Endothelial cell of umbilical vein (primary cell): Measurements from ENCODE around the gene SURF1. TPM values are rescaled to one million over a fixed set of nuclear protein-coding genes. Genes with fewer than 3 reads are reported as not detected.

Experiments
- BruUV-seq: library from RNA; stranded (reverse); fragments of 400-500 nt; replicated peaks from 2 replicates; lab custom pipeline; 2021; lab: Mats Ljungman, UMichigan
- CTCF ChIA-PET: fragments of 300-600, 350-600 bp; sonication (Branson Sonifier 250); formaldehyde crosslinking; loops from one replicate; lab custom pipeline; 2021; ENCODE audit warnings: antibody characterized with exemption, inconsistent platforms; lab: Charles Lee
- POLR2A ChIA-PET: fragments of 300-600, 350-600 bp; sonication (Branson Sonifier 250); formaldehyde crosslinking; loops from one replicate; lab custom pipeline; 2021; ENCODE audit warnings: antibody characterized with exemption, inconsistent platforms; lab: Charles Lee
- DNase-seq: peaks from one replicate; pipeline ENCODE4 v3.0.0-alpha.2; 2011; ENCODE audit warnings: low read depth, low spot score
- FAIRE-seq: peaks from 2 replicates; lab custom pipeline; 2011; peaks lifted over from hg19 to GRCh38; lab: Jason Lieb, UNC
- H2AFZ ChIP-seq: 2 replicates; pipeline ENCODE4 v1.6.0; 2012; ENCODE audit warnings: low read depth, low read length, control low read depth, inconsistent platforms
- H3K27ac ChIP-seq: 2 replicates; pipeline ENCODE4 v1.5.1; 2011; ENCODE audit warnings: low read depth, mild to moderate bottlenecking, control low read depth, low read length, moderate library complexity; ENCODE audit not compliant: insufficient read depth
- H3K27me3 ChIP-seq, 2 experiments: 2 replicates each; pipeline versions ENCODE4 v1.6.0 to v1.6.1; 2011; ENCODE audit warnings: low read length in 2 of 2, mixed read lengths in 1 of 2; ENCODE audit not compliant: control insufficient read depth in 2 of 2, insufficient read depth in 2 of 2
- H3K36me3 ChIP-seq, 2 experiments: 2 replicates in 1 of 2; 3 replicates in 1 of 2; pipeline ENCODE4 v1.5.1; 2011; ENCODE audit warnings: low read length in 2 of 2, mild to moderate bottlenecking in 1 of 2, moderate library complexity in 1 of 2; ENCODE audit not compliant: control insufficient read depth in 2 of 2, insufficient read depth in 2 of 2; ENCODE audit errors: extremely low read depth in 1 of 2
- H3K4me1 ChIP-seq: 3 replicates; pipeline ENCODE4 v1.5.1; 2011; ENCODE audit warnings: mild to moderate bottlenecking, low read length; ENCODE audit not compliant: control insufficient read depth, insufficient read depth; ENCODE audit errors: extremely low read depth
- H3K4me2 ChIP-seq: 2 replicates; pipeline ENCODE4 v1.6.1; 2011; ENCODE audit warnings: low read length, control low read depth, mixed read lengths; ENCODE audit not compliant: insufficient read depth
- H3K4me3 ChIP-seq, 3 experiments: fragments of 200-600 bp in 1 of 3; sonication (generic), shearing (Covaris generic) in 1 of 3; replicated peaks in 1 of 3; 2 replicates each; pipeline ENCODE4 v1.5.1; 2011 to 2016; ENCODE audit warnings: control low read depth in 3 of 3, low read length in 3 of 3, mild to moderate bottlenecking in 2 of 3, inconsistent platforms in 1 of 3, low read depth in 1 of 3, moderate library complexity in 1 of 3; ENCODE audit not compliant: insufficient read depth in 1 of 3
- H3K79me2 ChIP-seq: 2 replicates; pipeline ENCODE4 v1.6.0; 2012; ENCODE audit warnings: low read length, inconsistent platforms; ENCODE audit not compliant: control insufficient read depth, insufficient read depth
- H3K9ac ChIP-seq: replicated peaks from 2 replicates; pipeline ENCODE3; 2011; ENCODE audit warnings: low read length, control low read depth; ENCODE audit not compliant: insufficient read depth; ENCODE audit errors: extremely low read depth
- H3K9me1 ChIP-seq: replicated peaks from 3 replicates; pipeline ENCODE4 v1.6.0; 2011; ENCODE audit warnings: mild to moderate bottlenecking, low read length; ENCODE audit not compliant: control insufficient read depth, insufficient read depth; ENCODE audit errors: extremely low read depth
- H3K9me3 ChIP-seq: replicated peaks from 2 replicates; pipeline ENCODE4 v1.5.1; 2012; ENCODE audit warnings: low read length, inconsistent platforms; ENCODE audit not compliant: control insufficient read depth, insufficient read depth
- H4K20me1 ChIP-seq: replicated peaks from 2 replicates; pipeline ENCODE3; 2011; ENCODE audit warnings: mild to moderate bottlenecking, low read length; ENCODE audit not compliant: control insufficient read depth, insufficient read depth; ENCODE audit errors: extremely low read depth
- CTCF ChIP-seq, 2 donors: IDR thresholded peaks; 1 replicate in 1 of 2; 2 replicates in 1 of 2; pipeline ENCODE4 v1.5.1; 2011; ENCODE audit warnings: low read length in 2 of 2, mild to moderate bottlenecking in 2 of 2, moderate library complexity in 2 of 2, control low read depth in 1 of 2, inconsistent platforms in 1 of 2, low read depth in 1 of 2; ENCODE audit not compliant: insufficient read depth in 1 of 2; ENCODE audit errors: extremely low read depth in 1 of 2
- EZH2 ChIP-seq: IDR thresholded peaks from 2 replicates; pipeline ENCODE4 v1.6.1; 2012; ENCODE audit warnings: borderline replicate concordance, low read depth, mild to moderate bottlenecking, moderate library complexity, low read length, inconsistent platforms; ENCODE audit not compliant: severe bottlenecking
- FOS ChIP-seq: IDR thresholded peaks from 2 replicates; pipeline ENCODE4 v1.6.1; 2011; ENCODE audit warnings: mild to moderate bottlenecking, low read length, moderate library complexity, borderline replicate concordance; ENCODE audit not compliant: insufficient read depth
- GATA2 ChIP-seq: IDR thresholded peaks from 2 replicates; pipeline ENCODE4 v1.7.0; 2011; ENCODE audit warnings: low read depth, mild to moderate bottlenecking, moderate library complexity, mixed read lengths, low read length; ENCODE audit not compliant: insufficient read length, insufficient read depth
- JUN ChIP-seq: IDR thresholded peaks from 2 replicates; pipeline ENCODE4 v1.6.1; 2011; ENCODE audit warnings: borderline replicate concordance, low read depth; ENCODE audit not compliant: insufficient read length, insufficient read depth
- MAX ChIP-seq: IDR thresholded peaks from 2 replicates; pipeline ENCODE4 v1.6.1; 2011; ENCODE audit not compliant: insufficient read depth, insufficient read length
- POLR2A ChIP-seq: IDR thresholded peaks from 2 replicates; pipeline ENCODE4 v1.6.1; 2012; ENCODE audit warnings: low read depth, mild to moderate bottlenecking, control low read depth, low read length
- POLR2AphosphoS5 ChIP-seq: IDR thresholded peaks from 2 replicates; pipeline ENCODE4 v1.6.1; 2012; ENCODE audit warnings: low read depth, mild to moderate bottlenecking, control low read depth, low read length, moderate library complexity; ENCODE audit not compliant: insufficient read depth
- dilution Hi-C: fragments of 300-500 bp; cut with MboI; formaldehyde crosslinking; loops from one replicate; pipeline ENCODE4 v1.15.0; 2019; ENCODE audit warnings: low sequenced_read_pairs; ENCODE audit not compliant: extremely low pct_ligation_motif_present
- intact Hi-C: fragments of 100-400 bp; cut with micrococcal nuclease; formaldehyde crosslinking; loops from one replicate; pipeline ENCODE4 v1.10.0; 2022
- polyA plus RNA-seq, 4 experiments: library from polyadenylated mRNA; depleted of rRNA in 3 of 4; stranded (reverse) in 3 of 4; unstranded in 1 of 4; fragments of >200 nt; gene quantifications; 2 replicates each; pipeline versions ENCODE4 v1.2.1 to v1.2.3, GENCODE V29; 2011 to 2012; ENCODE audit warnings: missing spikeins in 1 of 4
- total RNA-seq: library from RNA; stranded (reverse); gene quantifications from 2 replicates; pipeline ENCODE4 v1.2.3, GENCODE V29; 2021

Gene SURF1
- total and polyA plus RNA-seq, 2 donors (not counting 3 experiments of a cell fraction or from before 2014, with no cell fraction given) = 22.8 to 27.1 TPM

GRCh38 chr9:133339641-133340040, 16.6 kb downstream of the SURF1 start:
- Histone ChIP-seq H2AFZ (no peak overlapping the region), H3K79me2 (peaks cover 12% of the 10 kb centered on the region), H4K20me1 (no peaks in the 10 kb centered on the region), H3K9ac (no peak overlapping the region), H3K4me2 (no peak overlapping the region), H3K27me3 (no peaks in the 10 kb centered on the region), H3K4me3 (no peak overlapping the region), H3K27ac (no peak overlapping the region), H3K9me3 (no peaks in the 10 kb centered on the region), H3K9me1 (no peaks in the 10 kb centered on the region), H3K36me3 (peaks cover 5 to 40% of the 10 kb centered on the region in 2 experiments), H3K4me1 (peaks cover 6% of the 10 kb centered on the region)
- no TSS peak for BruUV-seq
- CTCF ChIA-PET = interaction anchor here (1.2 kb wide), 2 partner anchors 10 to 147 kb away, joined by 3 to 4 read pairs; no protein-coding TSS in a partner anchor
- dilution Hi-C loops (no loop called here), intact Hi-C loops (loop anchor here (5.0 kb wide), 1 partner anchor 1003 kb away; no protein-coding TSS in a partner anchor)
- no peak for FAIRE-seq
- no peak for DNase-seq
- TF ChIP-seq CTCF (IDR thresholded peaks at IDR 0.05; ENCODE audit: extremely low read depth in 1 of 2, insufficient read depth in 1 of 2, low read depth in 1 of 2, low read length in 2 of 2) (no peak), FOS (no peak), JUN (no peak), GATA2 (no peak), MAX (no peak), EZH2 (no peak), POLR2AphosphoS5 (no peak), POLR2A (no peak)
- POLR2A ChIA-PET = no interaction called here
